Measurements from ENCODE around the gene PER1.

Gene PER1

DNA sequence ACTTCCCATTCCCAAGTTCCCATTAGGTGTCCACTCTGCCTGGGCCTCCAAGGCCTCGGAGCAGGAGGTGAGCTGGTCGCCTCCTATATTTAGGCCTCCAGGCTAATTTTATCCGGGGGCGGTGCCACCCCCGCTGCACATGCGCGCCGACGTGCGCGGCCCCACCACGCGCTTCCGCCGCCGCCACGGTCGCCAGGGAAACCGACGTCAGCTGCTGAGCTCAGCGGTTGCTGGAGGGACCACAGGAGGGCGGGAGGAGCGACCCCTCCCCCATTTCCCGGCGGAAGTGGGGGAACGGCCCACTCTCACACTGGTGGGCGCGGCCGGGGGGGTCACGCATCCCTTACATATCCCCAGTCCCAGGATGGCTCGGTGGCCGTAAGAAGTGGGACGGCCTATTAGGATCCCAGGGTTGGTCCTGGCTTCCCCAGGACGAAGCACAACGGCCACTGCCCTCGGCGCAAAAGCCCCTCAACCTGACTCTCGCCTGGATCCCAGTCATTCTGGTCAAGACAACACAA is 1.0 kb downstream of the PER1 start:
- peak; percentile 81 for DNase-seq

DNA sequence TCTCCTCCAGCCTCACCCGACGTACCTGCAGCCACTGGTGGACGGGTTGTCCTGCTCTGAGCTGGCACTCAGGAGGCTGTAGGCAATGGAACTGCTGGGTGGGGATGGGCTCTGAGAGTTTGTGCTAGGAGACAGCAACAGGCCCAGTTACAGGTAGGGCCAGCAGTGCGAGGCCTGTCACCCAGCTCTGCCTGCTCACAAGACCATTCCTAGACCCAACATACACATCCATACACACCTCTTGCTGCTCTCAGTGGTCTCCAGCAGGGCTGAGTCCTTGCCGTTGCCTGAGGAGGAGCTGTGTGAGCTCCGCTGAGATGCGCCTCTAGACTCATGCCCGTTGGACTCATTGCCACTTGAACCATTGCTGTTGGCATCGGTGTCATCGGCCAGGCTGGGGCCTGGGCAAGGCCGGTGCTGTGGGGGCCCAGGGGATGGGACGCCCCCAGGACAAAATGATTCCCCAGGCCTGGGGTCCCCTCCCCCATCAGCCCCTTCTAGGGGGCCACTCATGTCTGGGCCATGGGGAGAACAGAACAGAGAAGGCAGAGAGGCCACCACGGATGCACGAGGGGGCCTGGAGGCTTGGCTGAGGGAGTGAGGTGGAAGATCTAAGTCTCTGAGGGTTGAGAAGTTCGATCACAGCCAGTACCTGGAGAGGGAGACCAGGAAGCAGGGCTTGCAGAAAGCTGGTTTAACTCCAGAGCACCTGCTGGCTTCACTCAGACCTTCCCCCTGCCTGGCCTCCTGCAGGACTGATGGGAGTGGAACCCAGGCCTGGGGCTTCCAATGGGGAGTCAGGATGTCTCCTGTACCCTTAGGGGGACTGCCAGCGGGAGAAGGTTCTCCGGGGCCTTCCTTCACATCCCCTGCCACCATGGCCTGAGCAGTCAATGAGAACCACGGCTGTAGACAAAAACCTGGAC is 1.7 kb downstream of the PER1 start:
- DNase-seq, result no peak

DNA sequence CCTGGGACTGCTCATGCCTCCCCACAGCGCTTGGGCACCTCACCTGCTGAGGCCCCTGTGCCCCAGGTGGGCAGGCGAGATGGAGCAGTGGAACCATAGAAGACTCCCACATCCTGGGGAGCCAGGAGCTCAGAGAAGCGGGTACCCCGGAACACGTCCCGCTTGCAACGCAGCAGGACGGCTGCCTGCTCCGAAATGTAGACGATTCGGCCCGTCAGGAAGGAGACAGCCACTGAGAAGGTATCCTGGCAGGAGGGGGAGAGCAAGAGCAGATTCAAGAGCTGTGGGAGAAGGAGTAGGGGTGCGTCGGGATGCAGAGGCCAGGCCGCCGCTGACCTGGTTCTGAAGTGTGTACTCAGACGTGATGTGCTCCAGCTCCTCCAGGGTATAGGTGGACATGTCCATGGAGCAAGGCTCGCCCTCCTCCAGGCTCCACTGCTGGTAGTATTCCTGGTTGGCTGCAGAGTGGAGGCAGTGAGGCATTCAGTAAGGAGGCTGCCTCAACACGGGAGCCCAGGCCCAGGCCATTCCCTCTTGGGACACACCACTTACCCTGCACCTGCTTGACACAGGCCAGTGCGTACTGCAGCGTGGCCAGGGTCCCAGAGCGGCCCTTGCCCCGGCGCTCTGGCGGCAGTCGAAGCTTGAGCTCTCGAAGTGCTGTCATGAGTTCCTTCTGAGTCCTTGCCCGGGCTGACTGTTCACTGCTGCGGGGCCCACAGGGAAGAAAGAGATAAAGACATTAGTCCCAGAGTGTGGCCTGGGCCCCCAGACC is 2.6 kb downstream of the PER1 start:
- no peak for DNase-seq

DNA sequence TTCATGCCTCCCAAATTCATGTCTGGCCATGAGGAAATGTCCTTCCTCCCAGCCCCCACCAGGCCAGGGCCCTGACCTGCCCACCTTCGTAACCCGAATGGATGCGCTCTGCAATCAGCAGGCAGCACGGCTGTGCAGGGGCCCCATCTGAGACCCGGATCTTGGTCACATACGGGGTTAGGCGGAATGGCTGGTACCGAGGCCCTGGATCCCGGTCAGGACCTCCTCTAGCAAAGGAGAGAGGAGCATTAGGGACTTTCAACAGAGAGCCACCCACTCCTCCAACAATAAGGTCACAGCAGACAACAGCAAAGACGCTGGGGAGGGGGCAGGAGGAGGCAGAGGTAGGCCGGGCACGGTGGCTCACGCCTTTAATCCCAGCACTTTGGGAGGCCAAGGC is 3.6 kb downstream of the PER1 start:
- DNase-seq, result no peak

DNA sequence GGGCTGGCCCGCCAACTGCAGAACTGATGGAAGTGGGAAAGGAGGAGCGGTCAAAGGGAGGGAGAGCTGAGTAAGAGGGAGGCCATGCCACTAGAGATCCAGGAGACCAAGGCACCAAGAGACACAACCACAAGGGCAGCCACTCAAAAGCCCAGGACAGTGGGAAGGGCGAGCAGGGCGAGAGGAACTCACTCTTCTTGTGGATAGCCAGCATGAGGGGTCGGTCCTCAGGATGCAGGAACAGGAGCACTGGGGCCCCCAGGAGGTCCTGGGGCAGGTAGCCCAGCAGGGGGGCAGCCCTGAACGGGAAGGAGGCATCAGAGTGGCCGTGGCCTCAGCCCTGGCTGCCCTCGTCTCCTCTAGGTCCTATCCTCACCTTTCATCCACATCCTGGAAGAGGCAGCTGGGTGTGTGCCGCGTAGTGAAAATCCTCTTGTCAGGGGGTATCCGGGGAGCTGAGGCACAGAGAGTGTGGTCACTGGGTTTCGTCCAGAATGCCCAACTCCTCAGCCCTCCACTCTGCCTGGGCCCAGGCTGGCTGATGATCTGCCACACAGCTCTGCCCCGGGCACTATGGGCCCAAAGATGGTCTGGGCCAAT is 4.3 kb downstream of the PER1 start:
- DNase-seq, result peak; percentile 6

DNA sequence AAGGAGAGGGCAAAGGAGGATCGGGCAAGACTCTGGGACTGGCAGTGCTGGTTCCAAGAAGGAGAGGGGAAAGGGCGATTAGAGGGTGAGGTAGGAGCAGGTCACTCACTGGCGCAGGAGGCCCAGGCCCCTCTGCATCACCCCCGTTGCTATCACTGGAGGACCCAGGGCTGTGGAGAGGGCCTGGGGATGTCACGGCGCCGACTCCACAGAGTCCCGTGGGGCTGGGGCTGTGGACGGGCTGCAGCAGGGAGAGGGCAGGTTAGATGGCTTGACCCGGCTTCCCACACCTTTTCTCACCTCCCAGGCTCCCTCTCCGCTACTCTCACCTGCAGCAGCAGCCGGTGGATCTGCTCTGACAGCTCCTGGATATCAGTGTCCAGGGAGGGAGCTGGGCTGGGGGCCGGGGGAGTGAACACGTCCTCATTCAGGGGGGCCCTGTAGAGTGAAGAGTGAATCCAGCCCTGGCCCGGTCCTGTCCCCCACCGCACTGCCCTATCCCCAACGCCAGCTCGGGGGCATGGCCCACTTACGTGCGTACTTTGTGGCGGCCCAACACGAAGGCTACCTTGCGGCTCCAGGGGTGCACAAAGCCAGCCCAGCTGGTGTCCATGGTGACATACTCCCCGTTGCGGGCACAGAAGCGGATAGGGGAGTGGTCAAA is 4.9 kb downstream of the PER1 start:
- no peak for DNase-seq

DNA sequence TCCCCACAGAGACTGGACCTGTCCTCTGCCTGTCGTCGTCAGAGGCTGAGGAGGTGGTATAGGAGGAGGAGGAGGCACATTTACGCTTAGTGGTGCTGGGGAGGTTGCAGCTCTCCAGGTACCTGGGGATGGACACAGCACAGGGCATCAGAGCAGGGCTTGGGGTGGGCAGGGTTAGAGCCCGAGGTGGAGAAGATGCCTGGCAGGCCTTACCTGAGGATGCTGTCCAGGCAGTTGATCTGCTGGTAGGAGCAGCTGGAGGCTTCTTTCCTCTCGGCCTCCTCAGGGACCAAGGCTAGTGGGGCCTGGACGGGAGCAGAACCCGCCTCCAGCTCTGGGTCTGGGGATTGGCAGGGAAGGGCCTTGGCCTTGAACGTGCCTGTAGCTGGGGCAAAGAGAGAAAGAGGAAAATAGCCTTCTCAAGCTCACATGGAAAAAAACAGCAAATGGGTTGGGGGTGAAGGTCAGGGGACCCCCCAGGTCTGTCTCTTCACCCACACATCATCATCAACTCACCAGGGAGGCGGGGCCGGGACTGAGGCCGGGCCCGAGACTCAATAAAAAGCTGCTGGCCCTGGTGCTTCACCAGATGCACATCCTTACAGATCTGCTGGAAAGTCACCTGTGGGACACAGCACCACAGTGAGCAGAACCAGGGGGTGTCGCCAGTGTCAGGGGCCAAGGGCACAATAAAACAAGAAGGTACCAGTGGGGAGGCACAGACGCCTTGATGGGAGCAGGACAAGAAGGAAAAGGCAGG is 5.6 kb downstream of the PER1 start:
- peak; percentile 5 for DNase-seq

DNA sequence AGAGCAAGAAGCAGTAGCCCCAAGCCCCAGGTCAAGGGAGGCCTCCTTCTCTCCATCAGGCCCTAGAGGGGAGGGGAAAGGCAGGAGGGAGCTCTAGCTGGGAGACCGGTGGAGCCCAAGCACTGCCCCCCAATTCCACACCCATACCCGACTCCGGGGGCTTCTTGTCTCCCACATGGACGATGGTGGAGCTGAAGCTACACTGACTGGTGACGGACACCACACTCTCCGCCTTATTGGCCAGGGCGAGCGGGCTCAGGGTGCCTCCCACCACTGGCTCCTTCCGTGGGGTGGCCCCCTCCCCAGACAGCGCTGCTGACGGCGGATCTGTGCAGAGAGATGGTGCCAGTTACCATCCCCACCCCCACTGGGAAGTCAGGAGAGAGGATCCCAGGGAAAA is 6.4 kb downstream of the PER1 start:
- no peak for DNase-seq

DNA sequence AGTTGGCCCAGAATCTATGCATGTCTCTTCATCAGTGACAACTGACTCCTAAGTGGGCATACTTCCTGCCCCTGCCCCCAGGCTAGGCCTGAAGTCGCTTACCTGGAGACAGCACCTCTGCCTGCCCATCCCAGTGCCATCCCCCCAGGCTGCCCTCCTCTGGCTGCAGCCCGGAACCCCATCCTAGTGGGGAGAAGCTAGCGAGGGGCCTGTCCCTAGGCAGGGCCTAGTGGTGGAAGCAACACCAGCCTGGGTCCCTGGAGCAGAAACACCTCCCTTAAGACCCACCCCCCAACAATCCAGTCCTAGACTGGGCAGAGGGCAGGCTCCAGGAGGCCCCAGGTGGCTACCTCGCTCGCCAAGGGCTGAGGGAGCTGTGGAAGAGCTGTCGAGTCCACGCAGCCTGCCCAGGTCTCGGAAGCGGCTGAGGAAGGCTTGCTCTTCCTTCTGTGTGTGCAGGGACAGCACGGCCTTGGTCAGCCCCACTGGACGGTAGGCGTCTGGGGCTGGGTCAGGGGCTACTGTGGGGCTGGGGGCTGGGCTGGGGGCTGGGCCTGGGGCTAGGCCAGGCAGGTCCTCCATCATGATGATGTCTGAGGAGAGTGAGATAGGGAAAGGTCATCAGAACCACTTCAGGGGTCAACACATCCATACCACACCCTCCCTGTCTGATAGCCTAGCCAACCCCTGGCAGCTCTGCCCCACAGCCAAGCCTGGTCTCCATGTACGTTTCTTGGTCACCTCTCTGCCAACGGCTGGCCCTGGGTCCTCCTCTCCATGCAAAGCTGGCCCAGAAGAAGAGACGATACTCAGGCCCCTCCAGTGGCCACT is 7.6 kb downstream of the PER1 start:
- no peak for DNase-seq

DNA sequence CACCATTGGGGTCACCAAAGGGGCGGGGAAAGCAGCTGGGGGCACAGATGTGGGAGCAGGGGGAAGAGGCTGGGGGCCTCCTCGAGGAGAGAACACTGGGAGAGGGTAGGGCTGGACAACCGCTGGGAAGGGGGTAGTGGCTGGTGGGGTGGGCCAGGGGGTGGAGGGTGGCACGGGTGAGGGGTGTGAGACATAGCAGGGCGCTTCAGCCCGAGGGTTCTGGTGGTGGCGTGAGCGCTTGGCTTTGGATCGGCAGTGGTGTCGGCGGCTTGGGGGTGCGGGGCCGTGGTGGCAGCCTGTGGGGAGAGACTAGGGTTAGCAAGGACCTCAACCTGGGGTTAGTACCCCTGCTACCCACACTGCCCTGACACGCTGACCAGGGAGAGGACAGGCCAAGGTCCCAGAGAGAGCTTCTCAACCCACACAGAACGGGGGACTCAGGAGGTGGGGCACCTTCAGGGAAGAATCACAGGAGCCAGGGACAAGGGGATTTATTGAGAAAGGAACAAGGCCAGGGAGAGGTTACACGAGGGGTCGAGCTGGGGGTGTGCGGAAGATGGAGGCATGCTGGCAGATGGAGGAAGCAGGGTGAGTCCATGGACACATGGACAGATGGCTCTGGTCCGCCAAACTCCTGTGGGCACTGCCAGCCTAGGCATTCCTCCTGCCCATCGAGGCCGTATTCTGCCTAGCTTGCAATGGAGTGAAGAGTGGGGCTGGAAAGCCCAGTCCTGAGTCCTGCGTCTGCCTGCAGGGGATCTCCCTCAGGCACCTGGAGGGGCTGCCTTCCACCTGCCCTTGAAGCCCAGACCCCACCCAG is 8.4 kb downstream of the PER1 start:
- no peak for DNase-seq

DNA sequence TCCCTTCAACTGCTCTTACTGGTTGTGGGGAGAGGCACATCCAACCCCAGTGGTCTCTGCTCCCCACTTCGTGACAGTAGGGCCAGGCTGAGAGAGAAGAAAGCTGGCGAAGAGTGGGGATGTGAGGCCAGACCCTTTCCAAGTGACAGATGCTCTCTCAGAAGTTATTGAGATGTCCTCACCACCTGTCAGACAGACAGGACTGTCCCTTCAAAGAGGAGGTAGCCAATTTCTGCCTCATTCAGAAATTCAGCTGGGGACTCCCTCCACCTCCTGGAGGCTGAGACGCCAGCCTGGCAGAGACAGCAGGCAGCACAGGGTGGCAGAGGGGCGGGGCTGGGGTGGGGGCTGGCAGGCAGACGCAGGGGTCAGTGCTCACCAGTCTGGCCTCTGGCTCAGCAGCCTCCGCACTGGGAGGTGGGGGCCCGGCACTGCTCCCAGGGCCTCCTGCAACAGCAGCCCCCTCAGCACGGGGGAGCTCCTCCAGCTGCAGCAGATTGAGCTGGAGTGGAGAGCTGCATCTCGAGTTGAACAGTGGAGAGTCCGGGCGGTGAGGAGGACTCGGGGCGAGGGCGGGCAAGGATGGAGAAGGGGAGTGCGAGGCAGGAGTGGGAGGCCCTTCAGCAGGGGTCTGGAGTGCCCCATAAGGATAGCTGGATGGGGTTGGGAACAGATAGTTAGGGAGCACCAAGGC is 9.2 kb downstream of the PER1 start:
- DNase-seq, result no peak

DNA sequence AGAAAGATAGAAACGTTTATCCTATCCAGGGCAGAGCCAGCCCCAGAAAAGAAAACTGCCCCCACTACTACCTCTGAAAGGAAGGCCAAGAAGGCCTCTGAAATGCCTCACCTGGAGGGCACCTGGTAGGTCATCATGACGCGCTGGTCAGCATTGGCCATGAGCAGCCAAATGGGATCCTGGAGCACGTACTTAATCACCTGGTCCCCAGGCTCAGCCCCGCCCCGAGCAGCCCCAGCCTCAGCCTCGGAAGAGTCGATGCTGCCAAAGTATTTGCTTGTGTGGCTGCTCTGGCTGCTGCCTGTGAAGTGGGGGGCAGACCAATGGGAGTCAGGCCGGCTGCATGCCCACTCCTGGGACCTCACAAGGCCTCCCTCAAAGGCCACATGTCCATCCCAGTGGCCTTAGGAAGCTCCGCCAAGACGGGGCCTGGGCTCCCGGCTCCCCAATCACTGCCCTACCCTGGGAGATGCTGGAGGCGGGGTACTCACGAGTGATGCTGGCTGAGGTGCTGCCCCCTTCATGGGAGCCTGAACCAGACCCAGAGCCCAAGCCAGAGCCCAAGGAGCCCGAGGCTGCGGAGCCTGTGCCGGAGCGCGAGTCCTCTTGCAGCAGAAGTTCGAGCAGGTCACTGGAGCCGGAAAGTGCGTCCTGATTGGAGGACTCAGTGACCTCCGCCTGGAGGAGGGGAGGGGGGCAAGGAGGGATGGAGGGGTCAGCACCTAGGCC is 9.9 kb downstream of the PER1 start:
- no peak for DNase-seq

DNA sequence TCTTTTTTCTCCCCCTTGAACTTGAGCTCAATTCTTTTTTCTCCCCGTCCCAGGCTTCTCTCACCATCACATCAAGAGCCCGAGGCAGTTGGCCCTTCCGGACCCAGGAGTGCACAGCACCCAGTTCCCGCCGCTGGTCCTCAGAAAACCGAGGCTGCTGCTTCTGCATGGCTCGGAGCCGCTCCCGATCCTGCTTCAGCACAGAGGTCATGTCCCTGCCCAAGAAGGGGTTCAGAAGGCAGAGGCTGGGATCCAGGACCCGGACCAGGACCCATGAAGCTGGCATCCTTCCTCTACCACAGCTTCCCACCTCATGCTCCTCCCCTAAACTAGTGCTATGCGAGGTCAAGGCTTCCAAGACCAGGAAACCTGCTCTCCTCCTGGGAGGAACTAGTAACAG is 10.5 kb downstream of the PER1 start:
- no peak for DNase-seq

DNA sequence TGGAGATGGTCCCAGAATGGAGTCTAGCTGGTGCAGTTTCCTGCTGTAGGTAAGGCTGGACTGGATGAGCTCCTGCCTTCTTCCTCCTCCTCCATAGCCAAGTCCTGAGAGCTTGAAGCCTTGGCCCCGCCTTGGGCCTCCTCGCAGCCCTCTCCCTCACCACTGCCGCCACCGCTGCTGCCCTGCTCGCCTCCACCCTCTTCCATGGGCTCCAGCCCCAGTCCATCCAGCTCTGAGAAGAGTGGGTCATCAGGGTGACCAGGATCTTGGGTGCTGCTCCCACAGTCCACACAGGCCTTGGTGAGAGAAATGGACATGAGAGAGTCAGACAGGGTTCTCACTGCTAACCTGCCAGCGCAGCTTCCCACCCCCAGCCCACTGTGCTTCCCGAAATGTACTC is 11.2 kb downstream of the PER1 start:
- no peak for DNase-seq

DNA sequence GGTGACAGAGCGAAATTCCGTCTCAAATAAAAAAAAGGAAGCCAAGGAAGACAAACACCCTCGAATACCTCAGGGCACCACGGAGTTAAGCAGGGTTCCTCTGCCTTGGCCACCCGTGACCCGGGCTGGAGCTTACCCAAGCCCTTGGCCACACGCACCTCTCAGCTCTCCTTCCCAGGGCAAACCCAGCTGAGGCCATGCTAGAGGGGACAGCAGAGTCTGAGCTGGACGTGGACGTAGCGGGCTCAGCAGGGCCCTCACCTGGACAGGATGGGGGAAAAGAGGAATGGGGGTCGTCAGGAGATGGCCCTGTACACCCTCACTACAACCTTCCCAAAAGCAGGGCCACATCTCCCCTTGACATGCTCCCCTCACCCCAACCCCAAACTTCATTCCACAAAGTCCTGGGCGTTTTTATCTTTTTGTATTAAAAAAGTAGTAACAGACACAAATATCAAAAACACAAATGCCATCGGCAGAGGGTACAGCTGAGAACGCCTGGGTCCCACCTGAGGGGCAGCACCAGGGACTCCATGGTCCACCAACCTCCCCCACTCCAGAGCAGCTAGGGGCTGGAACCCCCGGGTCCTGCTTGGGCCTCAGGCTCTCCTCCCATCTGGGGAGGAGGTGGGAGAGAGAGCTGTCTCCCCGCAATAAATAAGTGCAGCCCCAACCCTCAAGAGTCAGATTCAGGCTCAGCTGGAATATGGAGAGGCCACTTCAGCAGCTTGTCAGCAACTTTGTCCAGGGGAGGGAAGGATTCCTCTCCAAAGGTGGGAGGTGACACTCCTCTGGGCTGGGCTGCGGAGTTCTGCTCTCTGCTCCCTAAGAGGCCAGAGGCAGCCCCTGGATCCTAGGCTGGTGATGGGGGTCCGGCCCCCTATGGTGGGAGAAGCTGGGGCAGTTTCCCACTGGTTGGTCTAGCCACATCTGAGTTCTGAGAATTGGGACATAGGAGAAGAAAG is 11.9 kb downstream of the PER1 start:
- DNase-seq, result no peak

DNA sequence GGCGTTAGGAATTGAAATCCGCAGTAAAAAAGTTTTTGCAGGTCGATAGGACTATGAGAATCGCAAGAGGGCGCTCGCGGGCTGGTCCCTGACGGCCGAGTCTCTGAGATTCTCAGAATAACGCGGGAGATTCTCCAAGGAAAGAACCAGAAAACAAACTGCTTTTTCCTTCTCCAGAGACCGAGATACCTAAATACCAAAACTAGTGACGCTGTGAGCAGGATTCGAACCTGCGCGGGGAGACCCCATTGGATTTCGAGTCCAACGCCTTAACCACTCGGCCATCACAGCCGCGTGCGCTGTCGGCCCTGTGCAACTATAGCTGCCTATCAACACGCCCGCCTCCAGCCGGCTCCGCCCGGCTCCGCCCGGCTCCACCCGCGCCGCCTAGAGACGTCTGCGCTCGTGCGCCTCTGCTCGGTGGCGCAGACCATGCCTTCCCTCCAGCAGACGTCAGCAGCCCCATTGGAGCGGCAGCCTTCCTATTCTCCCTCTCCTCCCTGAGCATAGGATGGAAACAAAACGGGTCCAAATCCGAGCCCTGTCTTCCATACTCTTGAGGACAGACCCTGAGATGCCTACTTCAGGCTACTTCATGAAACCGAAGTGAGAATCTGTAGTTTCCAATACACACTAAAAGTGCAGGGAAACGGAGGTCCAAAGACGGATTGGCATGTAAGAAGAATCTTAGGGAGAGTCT is 13.4 kb downstream of the PER1 start:
- DNase-seq, result no peak

DNA sequence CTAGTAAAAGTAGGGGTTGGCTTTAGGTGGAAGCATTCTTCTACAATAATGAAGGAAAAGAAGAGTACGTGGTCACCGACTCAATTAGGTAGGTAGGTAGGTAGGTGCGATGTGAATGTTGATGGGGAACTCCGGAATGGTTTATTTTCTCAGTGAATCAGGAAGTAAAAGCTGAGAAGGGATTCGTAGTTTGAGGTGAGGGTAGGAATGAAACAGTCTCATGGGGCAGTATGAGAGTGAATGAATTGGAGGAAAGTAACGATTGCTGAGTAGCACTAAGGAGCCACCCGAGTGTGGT is 13.9 kb downstream of the PER1 start:
- DNase-seq, result no peak

Data from 8988T (cell line).